Fibroblast of pulmonary artery (primary cell): ENCODE measurements around the gene ROCK1.

Experiments used
- DNase-seq: peaks from one replicate; pipeline ENCODE4 v3.0.0-alpha.2; 2010; ENCODE audit warnings: low read depth
- H3K4me3 ChIP-seq: replicated peaks from 2 replicates; pipeline ENCODE4 v1.5.1; 2011; ENCODE audit warnings: low read depth, mild to moderate bottlenecking, control low read depth, low read length, moderate library complexity
- TF ChIP-seq, protein P1 (sequence below): IDR thresholded peaks from 2 replicates; pipeline ENCODE4 v1.5.1; 2011; ENCODE audit warnings: mild to moderate bottlenecking, control low read depth, low read length, inconsistent platforms; ENCODE audit errors: missing control alignments

ROCK1 gene

DNA sequence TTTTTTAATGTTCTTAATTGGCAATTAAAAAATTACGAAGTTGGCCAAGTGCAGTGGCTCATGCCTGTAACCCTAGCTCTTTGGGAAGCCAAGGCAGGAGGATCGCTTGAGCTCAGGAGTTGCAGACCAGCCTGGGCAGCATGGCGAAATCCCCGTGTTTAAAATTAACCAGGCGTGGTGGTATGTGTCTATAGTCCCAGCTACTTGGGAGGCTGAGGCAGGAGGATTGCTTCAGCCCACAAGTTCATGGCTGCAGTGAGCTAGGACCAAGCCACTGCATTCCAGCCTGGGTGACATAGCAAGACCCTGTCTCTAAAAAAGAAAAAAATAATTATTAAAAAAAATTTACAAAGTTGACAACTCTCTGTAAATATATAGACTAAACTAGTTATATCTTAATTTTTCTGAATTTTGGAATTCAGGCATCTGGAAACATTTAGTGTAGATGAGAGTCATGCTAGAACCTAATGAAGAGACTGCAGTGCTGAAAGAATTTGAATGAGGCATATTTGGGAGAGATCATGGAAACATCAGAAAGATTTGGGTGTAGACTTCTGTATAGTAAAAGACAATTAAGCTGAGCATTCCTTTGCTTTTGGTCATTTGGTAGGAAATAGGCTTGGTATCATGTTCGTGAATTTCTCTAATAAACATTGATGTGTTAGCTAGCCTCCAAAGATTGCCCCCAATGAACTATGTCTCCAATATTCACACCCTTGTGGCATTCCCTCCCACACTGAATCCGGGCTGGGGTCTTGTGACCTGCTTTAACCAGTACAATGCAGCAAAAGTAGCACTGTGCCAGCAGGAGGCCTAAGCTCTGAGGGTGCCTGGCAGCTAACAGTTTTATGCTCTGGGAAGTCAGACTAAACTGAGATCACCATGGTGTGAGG lies 4.2 kb upstream of the ROCK1 start:
- TF ChIP-seq, protein P1, sequence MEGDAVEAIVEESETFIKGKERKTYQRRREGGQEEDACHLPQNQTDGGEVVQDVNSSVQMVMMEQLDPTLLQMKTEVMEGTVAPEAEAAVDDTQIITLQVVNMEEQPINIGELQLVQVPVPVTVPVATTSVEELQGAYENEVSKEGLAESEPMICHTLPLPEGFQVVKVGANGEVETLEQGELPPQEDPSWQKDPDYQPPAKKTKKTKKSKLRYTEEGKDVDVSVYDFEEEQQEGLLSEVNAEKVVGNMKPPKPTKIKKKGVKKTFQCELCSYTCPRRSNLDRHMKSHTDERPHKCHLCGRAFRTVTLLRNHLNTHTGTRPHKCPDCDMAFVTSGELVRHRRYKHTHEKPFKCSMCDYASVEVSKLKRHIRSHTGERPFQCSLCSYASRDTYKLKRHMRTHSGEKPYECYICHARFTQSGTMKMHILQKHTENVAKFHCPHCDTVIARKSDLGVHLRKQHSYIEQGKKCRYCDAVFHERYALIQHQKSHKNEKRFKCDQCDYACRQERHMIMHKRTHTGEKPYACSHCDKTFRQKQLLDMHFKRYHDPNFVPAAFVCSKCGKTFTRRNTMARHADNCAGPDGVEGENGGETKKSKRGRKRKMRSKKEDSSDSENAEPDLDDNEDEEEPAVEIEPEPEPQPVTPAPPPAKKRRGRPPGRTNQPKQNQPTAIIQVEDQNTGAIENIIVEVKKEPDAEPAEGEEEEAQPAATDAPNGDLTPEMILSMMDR: no peak
- no peak overlapping the region for H3K4me3 ChIP-seq
- peak; percentile 26 for DNase-seq

DNA sequence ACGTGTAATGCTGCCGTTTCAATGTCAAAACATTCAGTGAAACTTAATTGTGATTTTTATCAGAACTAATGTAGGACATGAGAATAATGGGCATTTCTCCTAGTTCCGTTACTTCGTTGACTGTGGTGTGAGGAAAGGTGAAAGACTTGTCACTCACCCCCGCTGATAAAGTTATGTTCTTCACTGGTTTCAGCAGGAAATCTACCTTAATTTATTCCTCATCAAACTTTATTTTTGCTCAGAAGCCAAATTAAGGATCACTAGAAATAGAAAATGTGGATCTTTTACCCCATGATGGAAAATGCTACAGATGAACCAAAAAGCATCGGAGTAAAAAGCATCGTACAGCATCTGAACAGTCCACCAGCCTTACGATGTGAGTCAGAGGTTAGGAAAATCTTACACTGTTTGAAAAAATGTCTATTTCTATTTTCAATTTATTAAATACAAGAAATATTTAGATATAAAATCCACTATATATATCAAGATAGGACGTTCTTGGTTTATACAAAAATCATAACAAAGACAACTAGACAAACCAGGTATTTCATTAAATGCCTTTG lies 1.0 kb upstream of the ROCK1 start:
- peak overlapping the region; percentile 78 for H3K4me3 ChIP-seq
- peak; percentile 16 for DNase-seq
- TF ChIP-seq, protein P1: no peak

DNA sequence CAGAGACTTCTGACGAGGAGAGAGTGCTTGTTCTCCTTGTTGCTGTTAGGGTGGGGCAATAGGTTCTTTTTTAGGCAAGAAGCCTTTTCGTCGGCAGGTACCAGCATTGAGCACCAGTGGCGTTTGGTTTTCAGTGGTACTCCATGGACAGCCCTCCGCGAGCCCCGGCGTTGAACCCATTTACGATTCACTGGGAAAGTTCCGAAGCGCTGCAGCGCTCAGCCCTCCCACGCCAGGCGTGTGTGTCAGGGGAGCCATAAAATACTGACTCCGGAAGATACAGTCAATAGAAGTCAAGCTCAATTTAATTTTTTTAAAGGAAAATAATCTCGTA lies 494 bp upstream of the ROCK1 start:
- DNase-seq: no peak

DNA sequence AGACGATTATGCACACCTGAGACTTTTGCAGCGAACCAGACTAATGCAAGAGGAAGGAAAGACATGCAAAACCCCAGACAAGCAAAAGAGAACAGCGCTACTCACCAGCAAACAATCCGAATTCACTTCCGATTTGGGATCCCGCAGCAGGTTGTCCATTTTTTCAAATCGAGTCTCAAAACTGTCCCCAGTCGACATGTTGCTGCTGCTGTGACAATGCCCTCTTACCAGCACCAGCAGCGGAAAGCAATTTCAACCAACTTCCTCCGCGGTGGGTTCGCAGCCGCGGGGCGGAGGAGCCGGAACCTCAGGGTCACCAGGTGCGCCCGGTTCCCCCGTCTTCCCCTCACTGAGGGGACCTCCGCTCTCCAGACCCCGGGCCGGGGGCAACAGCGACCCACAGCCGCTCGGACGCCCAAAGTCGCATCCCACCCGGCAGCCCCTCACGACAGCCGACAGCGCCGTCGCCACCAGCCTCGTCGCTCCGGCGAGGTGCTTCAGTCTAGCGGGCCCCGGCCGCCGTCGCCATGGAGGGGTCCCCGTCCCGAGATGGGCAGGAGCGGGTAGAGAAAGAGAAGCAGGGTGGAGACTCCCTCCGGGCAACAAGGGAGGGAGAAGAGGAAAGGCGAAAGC lies 784 bp downstream of the ROCK1 start:
- peak overlapping the region; percentile 95 for H3K4me3 ChIP-seq
- TF ChIP-seq, protein P1: no peak
- DNase-seq: peak; percentile 39

More for the DNA sequence above, 494 bp upstream of the ROCK1 start:
- TF ChIP-seq, protein P1: no peak
- H3K4me3 ChIP-seq: peak overlapping the region; percentile 78

DNA sequence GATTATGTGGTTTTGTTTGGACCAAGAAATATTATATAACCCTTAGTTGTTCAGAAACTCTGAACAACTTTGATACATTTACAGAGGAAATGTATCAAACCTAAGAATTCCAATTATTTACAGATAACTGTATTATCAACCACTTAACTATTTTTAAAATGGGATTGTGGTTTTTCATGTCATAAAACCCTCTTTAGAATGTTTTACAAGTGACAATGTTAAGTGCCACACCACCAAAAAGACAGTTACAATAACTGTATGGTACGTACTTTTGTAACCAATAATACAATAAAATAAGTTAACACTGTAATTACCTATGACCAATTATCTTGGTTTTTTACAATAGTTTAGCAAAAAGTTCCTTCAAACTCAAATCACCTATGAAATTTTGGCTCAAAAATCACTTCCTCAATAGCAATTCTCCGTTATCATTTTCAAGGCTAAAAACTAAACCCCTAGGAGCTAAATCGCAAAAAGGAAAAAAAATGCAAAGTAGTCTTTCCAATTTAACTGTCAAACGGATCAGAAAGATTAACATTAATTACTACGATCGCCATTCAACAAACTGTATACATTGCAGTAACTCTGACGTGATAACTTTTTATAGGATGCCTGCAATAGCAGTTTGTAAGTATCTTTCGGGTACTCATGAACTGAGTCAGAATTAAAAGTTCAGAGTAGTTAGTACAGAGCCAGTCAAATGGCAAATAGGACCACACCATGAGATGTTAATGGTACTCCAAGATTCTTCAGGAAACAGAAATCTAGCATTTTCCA lies 1.5 kb downstream of the ROCK1 start:
- peak overlapping the region; percentile 95 for H3K4me3 ChIP-seq
- DNase-seq: no peak
- TF ChIP-seq, protein P1: no peak

DNA sequence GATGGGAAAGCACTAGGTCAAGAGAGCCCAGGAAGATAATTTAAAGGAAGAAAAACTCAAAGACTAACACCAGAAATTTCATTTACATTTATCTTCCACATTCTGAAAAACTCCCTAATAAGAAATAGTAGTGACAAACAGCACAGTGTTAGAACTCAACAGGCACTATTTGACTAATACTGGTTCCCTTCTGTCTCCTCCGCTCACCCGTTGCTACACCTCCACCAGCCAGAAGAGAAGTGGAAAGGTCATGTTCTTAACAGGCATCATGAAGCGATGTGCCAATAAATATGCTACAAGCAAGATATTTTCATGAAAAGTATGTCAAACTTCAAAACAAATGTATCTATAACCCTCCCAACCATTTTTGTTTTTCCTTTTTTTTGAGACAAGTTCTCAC lies 5.7 kb downstream of the ROCK1 start:
- H3K4me3 ChIP-seq: no peak overlapping the region
- TF ChIP-seq, protein P1: no peak
- no peak for DNase-seq
